IMR-90 (cell line): ENCODE measurements around the gene TMEM176B. TPM values are rescaled to one million over a fixed set of nuclear protein-coding genes. Genes with fewer than 3 reads are reported as not detected.

Experiments used
- ATAC-seq: fragments of 200-7000 bp; cut with Tn5 transposase; 2 replicates; pipeline ENCODE4 v1.9.1; 2020; ENCODE audit warnings: low read depth, mild to moderate bottlenecking, moderate library complexity
- BruUV-seq: library from RNA; stranded (reverse); fragments of 400-500 nt; replicated peaks from 2 replicates; lab custom pipeline; 2021; lab: Mats Ljungman, UMichigan
- CTCF ChIA-PET: fragments of 300-600 bp; formaldehyde crosslinking; extraction: SDS; loops from one replicate; lab custom pipeline; 2021; ENCODE audit warnings: antibody characterized with exemption; lab: Yijun Ruan, JAX
- POLR2A ChIA-PET: fragments of 300-600 bp; sonication (Branson Sonifier 250); formaldehyde crosslinking; loops from one replicate; lab custom pipeline; 2022; ENCODE audit warnings: antibody characterized with exemption; ENCODE audit not compliant: unreplicated experiment; lab: Charles Lee
- DNase-seq: peaks from one replicate; pipeline ENCODE4 v3.0.0; 2013
- H2AFZ ChIP-seq: replicated peaks from 2 replicates; pipeline ENCODE3; 2013; ENCODE audit warnings: low read length, mild to moderate bottlenecking; ENCODE audit not compliant: poor library complexity
- H2AK5ac ChIP-seq: 2 replicates; pipeline ENCODE4 v1.6.1; 2013; ENCODE audit warnings: low read depth, low read length, inconsistent platforms
- H2AK9ac ChIP-seq: replicated peaks from 2 replicates; pipeline ENCODE3; 2013; ENCODE audit warnings: mild to moderate bottlenecking, low read depth, low read length, moderate library complexity; ENCODE audit not compliant: poor library complexity
- H2BK120ac ChIP-seq: 2 replicates; pipeline ENCODE4 v1.6.1; 2013; ENCODE audit warnings: low read depth, low read length, inconsistent platforms
- H2BK15ac ChIP-seq: 3 replicates; pipeline ENCODE4 v1.6.1; 2013; ENCODE audit warnings: low read depth, low read length, inconsistent platforms
- H2BK20ac ChIP-seq: 2 replicates; pipeline ENCODE4 v1.6.1; 2013; ENCODE audit warnings: low read depth, mild to moderate bottlenecking, inconsistent platforms, low read length, moderate library complexity
- H2BK5ac ChIP-seq: 2 replicates; pipeline ENCODE4 v1.6.1; 2013; ENCODE audit warnings: mild to moderate bottlenecking, low read depth, low read length, inconsistent platforms; ENCODE audit not compliant: poor library complexity, severe bottlenecking
- H3K14ac ChIP-seq: replicated peaks from 2 replicates; pipeline ENCODE4 v1.6.1; 2013; ENCODE audit warnings: low read depth, low read length, inconsistent platforms
- H3K18ac ChIP-seq: 2 replicates; pipeline ENCODE4 v1.6.1; 2013; ENCODE audit warnings: low read depth, low read length, control low read depth
- H3K23ac ChIP-seq: 2 replicates; pipeline ENCODE4 v1.6.1; 2013; ENCODE audit warnings: low read depth, low read length, inconsistent platforms
- H3K27ac ChIP-seq: 2 replicates; pipeline ENCODE4 v1.5.1; 2013; ENCODE audit warnings: mild to moderate bottlenecking, control low read depth, low read length; ENCODE audit not compliant: insufficient read depth
- H3K27me3 ChIP-seq: 2 replicates; pipeline ENCODE4 v1.6.1; 2013; ENCODE audit warnings: low read length; ENCODE audit not compliant: control insufficient read depth, insufficient read depth
- H3K36me3 ChIP-seq: 2 replicates; pipeline ENCODE4 v1.6.1; 2013; ENCODE audit warnings: low read length, mixed read lengths; ENCODE audit not compliant: control insufficient read depth, insufficient read depth
- H3K4ac ChIP-seq: 2 replicates; pipeline ENCODE4 v1.6.1; 2013; ENCODE audit warnings: low read depth, low read length, inconsistent platforms
- H3K4me1 ChIP-seq: 2 replicates; pipeline ENCODE4 v1.6.1; 2013; ENCODE audit warnings: low read length, mixed read lengths; ENCODE audit not compliant: control insufficient read depth, insufficient read depth
- H3K4me2 ChIP-seq: 2 replicates; pipeline ENCODE4 v1.6.1; 2013; ENCODE audit warnings: low read depth, mild to moderate bottlenecking, control low read depth, low read length, moderate library complexity
- H3K4me3 ChIP-seq: 2 replicates; pipeline ENCODE4 v1.5.1; 2013; ENCODE audit warnings: low read depth, mild to moderate bottlenecking, control low read depth, low read length, moderate library complexity; ENCODE audit not compliant: insufficient read depth
- H3K56ac ChIP-seq: 2 replicates; pipeline ENCODE4 v1.6.1; 2013; ENCODE audit warnings: low read length, inconsistent platforms; ENCODE audit not compliant: insufficient read depth; ENCODE audit errors: extremely low read depth
- H3K79me1 ChIP-seq, 2 experiments: 2 replicates each; pipeline ENCODE4 v1.6.1; 2013; ENCODE audit warnings: low read length in 2 of 2, inconsistent platforms in 1 of 2, low read depth in 1 of 2
- H3K9ac ChIP-seq: 2 replicates; pipeline ENCODE4 v1.6.1; 2013; ENCODE audit warnings: low read depth, low read length, control low read depth
- H3K9me1 ChIP-seq: 2 replicates; pipeline ENCODE4 v1.6.1; 2013; ENCODE audit warnings: low read length, inconsistent platforms; ENCODE audit not compliant: insufficient read depth
- H3K9me3 ChIP-seq: 2 replicates; pipeline ENCODE4 v1.6.1; 2013; ENCODE audit warnings: low read length; ENCODE audit not compliant: control insufficient read depth, insufficient read depth
- H4K20me1 ChIP-seq: 2 replicates; pipeline ENCODE4 v1.6.1; 2013; ENCODE audit warnings: low read length, inconsistent platforms; ENCODE audit not compliant: insufficient read depth
- H4K5ac ChIP-seq: 2 replicates; pipeline ENCODE4 v1.6.1; 2013; ENCODE audit warnings: mild to moderate bottlenecking, low read depth, low read length, control low read depth
- H4K8ac ChIP-seq, 2 experiments: 2 replicates each; pipeline ENCODE4 v1.6.1; 2013; ENCODE audit warnings: low read depth in 2 of 2, low read length in 2 of 2, control low read depth in 1 of 2, inconsistent platforms in 1 of 2
- H4K91ac ChIP-seq: 2 replicates; pipeline ENCODE4 v1.6.1; 2013; ENCODE audit warnings: low read depth, low read length, inconsistent platforms; ENCODE audit not compliant: insufficient read depth
- BHLHE40 ChIP-seq: fragments of 150-350 bp; IDR thresholded peaks from 2 replicates; pipeline ENCODE4 v1.6.1; 2016; ENCODE audit warnings: mild to moderate bottlenecking, low read depth, low read length
- MAFK ChIP-seq: IDR thresholded peaks from 2 replicates; pipeline ENCODE4 v1.6.1; 2012; ENCODE audit warnings: low read depth, low read length, improper control_type of control experiment
- MAZ ChIP-seq: IDR thresholded peaks from 2 replicates; pipeline ENCODE4 v1.6.1; 2012; ENCODE audit warnings: low read depth, mild to moderate bottlenecking, low read length, improper control_type of control experiment, moderate library complexity, borderline replicate concordance
- RAD21 ChIP-seq: IDR thresholded peaks from 2 replicates; pipeline ENCODE4 v1.6.1; 2012; ENCODE audit warnings: low read length, improper control_type of control experiment
- RCOR1 ChIP-seq: IDR thresholded peaks from 2 replicates; pipeline ENCODE4 v1.6.1; 2012; ENCODE audit warnings: mild to moderate bottlenecking, low read length, improper control_type of control experiment; ENCODE audit not compliant: insufficient replicate concordance
- WGBS, 2 experiments: methylation state at CpG; one replicate each; pipeline versions ENCODE4 v1.1.5 to v1.1.7; 2013; ENCODE audit warnings: missing lambda C conversion rate in 2 of 2; ENCODE audit not compliant: insufficient read length in 1 of 2; ENCODE audit errors: extremely low coverage in 2 of 2; 5-methylcytosine and 5-hydroxymethylcytosine counted together
- dilution Hi-C: fragments of 300-500 bp; cut with HindIII; formaldehyde crosslinking; loops from one replicate; pipeline ENCODE4 v1.14.3; 2018; ENCODE audit warnings: low sequenced_read_pairs; ENCODE audit not compliant: unreplicated experiment
- in situ Hi-C: fragments of 300-500 bp; cut with MboI; formaldehyde crosslinking; loops from 3 replicates; pipeline ENCODE4 v1.14.3; 2019; ENCODE audit warnings: low sequenced_read_pairs, inconsistent platforms, mixed read lengths
- intact Hi-C: fragments of 100-400 bp; cut with micrococcal nuclease; formaldehyde crosslinking; loops from 2 replicates; pipeline ENCODE4 v1.10.0; 2022
- polyA plus RNA-seq, 3 experiments: library from polyadenylated mRNA; depleted of rRNA; stranded (reverse); fragments of >200 nt; gene quantifications; 2 replicates each; pipeline ENCODE4 v1.2.3, GENCODE V29; 2012; ENCODE audit warnings: low replicate concordance in 1 of 3
- total RNA-seq: library from RNA; depleted of rRNA; stranded (reverse); fragments of >200 nt; gene quantifications from 2 replicates; pipeline ENCODE4 v1.2.3, GENCODE V29; 2012
- TF ChIP-seq, protein P1 (sequence below): conservative IDR thresholded peaks from 2 replicates; pipeline ENCODE4 v1.5.1; 2012; ENCODE audit warnings: mild to moderate bottlenecking, low read depth, low read length, improper control_type of control experiment

TMEM176B gene
- total and polyA plus RNA-seq, 2 of the 4 experiments (the other 2 are of a cell fraction): not detected

DNA sequence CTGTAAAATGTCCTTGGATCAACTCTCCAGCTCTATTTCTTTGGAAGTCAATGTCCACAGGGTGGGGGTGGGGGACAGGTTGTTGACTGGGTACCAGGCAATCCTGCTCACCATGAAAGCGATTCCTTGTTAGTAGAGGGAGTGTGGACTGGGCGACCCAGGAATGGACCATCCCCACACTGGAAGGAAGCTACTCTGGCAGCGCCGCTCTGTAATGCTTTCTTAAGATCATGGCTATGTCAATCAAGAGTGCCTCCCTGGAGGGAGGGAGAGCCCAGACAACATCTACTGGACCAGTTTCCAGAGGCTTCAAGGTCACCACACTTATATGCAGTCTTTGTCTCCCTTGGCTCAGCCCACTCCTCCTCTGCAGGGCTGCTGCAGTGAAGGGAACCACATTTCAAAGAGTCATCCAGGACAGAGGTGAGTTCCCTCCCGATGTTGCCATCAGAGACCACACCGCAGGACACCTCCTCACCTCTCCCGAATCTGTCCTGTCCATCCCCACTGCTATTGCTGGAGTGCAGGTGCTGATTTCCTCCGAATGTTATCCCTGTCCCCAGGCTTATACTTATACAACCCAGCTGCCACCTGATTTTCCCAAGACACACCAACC, 56.0 kb downstream of the TMEM176B start:
- Histone ChIP-seq H3K27ac (no peak overlapping the region), H4K20me1 (no peaks in the 10 kb centered on the region), H3K9me1 (no peaks in the 10 kb centered on the region), H3K14ac (no peak overlapping the region), H4K5ac (no peak overlapping the region), H3K4me2 (no peak overlapping the region), H3K36me3 (no peaks in the 10 kb centered on the region), H2BK120ac (no peak overlapping the region), H3K4me1 (no peaks in the 10 kb centered on the region), H3K27me3 (no peaks in the 10 kb centered on the region; the same call in 1 of the 2 replicates), H3K9ac (no peak overlapping the region), H3K56ac (no peak overlapping the region), H3K4ac (no peak overlapping the region), H3K4me3 (no peak overlapping the region), H2BK5ac (no peak overlapping the region), H3K79me1 (no peaks in the 10 kb centered on the region), H3K9me3 (no peaks in the 10 kb centered on the region), H2AFZ (no peak overlapping the region), H2BK20ac (no peak overlapping the region), H2AK9ac (no peak overlapping the region), H4K91ac (no peak overlapping the region), H3K23ac (no peak overlapping the region), H3K18ac (no peak overlapping the region), H2AK5ac (no peak overlapping the region), H4K8ac (no peak overlapping the region), H2BK15ac (no peak overlapping the region)
- WGBS, 2 experiments: 33% methylated on average over 3 of the region's 8 CpGs; no CpG with 5 or more reads in 1 of the 2 experiments
- ATAC-seq (no peak), DNase-seq (no peak)
- dilution Hi-C loops (no loop called here), intact Hi-C loops (no loop called here), in situ Hi-C loops (loop anchor here (25.0 kb wide), 1 partner anchor 432 kb away; the partner anchor contains the start of genes ACTR3C and LRRC61)
- CTCF ChIA-PET: no interaction called here
- TF ChIP-seq BHLHE40 (no peak), RCOR1 (no peak), RAD21 (no peak), MAFK (no peak), MAZ (no peak)
- TF ChIP-seq, protein P1, sequence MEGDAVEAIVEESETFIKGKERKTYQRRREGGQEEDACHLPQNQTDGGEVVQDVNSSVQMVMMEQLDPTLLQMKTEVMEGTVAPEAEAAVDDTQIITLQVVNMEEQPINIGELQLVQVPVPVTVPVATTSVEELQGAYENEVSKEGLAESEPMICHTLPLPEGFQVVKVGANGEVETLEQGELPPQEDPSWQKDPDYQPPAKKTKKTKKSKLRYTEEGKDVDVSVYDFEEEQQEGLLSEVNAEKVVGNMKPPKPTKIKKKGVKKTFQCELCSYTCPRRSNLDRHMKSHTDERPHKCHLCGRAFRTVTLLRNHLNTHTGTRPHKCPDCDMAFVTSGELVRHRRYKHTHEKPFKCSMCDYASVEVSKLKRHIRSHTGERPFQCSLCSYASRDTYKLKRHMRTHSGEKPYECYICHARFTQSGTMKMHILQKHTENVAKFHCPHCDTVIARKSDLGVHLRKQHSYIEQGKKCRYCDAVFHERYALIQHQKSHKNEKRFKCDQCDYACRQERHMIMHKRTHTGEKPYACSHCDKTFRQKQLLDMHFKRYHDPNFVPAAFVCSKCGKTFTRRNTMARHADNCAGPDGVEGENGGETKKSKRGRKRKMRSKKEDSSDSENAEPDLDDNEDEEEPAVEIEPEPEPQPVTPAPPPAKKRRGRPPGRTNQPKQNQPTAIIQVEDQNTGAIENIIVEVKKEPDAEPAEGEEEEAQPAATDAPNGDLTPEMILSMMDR: no peak
- POLR2A ChIA-PET: no interaction called here
- BruUV-seq: no TSS peak
